Mucosa of rectum (tissue), 2 donors: ENCODE results near the gene MRPS5.

Experiments
- H3K27ac ChIP-seq, 2 donors: one replicate each; pipeline ENCODE4 v1.7.0; 2013; ENCODE audit warnings: inconsistent platforms in 2 of 2, low read depth in 2 of 2, low read length in 2 of 2
- H3K27me3 ChIP-seq, 2 donors: one replicate each; pipeline ENCODE4 v1.7.0; 2013; ENCODE audit warnings: low read length in 2 of 2; ENCODE audit not compliant: control insufficient read depth in 2 of 2, insufficient read depth in 2 of 2
- H3K36me3 ChIP-seq, 2 donors: one replicate each; pipeline ENCODE4 v1.7.0; 2013; ENCODE audit warnings: low read length in 2 of 2; ENCODE audit not compliant: control insufficient read depth in 2 of 2, insufficient read depth in 2 of 2
- H3K4me1 ChIP-seq, 2 donors: one replicate each; pipeline ENCODE4 v1.7.0; 2013; ENCODE audit warnings: low read length in 2 of 2, mild to moderate bottlenecking in 1 of 2; ENCODE audit not compliant: control insufficient read depth in 2 of 2, insufficient read depth in 2 of 2
- H3K4me3 ChIP-seq, 2 donors: one replicate each; pipeline ENCODE4 v1.7.0; 2013; ENCODE audit warnings: low read length in 2 of 2
- H3K9ac ChIP-seq, 2 donors: one replicate each; pipeline ENCODE4 v1.7.0; 2013; ENCODE audit warnings: low read length in 2 of 2, low read depth in 1 of 2, mild to moderate bottlenecking in 1 of 2
- H3K9me3 ChIP-seq, 2 donors: one replicate each; pipeline ENCODE4 v1.7.0; 2013; ENCODE audit warnings: low read length in 2 of 2; ENCODE audit not compliant: control insufficient read depth in 2 of 2
- donor health status: healthy.
- donor health status: Normal muscosa, but diverticular disease.

Gene MRPS5

DNA sequence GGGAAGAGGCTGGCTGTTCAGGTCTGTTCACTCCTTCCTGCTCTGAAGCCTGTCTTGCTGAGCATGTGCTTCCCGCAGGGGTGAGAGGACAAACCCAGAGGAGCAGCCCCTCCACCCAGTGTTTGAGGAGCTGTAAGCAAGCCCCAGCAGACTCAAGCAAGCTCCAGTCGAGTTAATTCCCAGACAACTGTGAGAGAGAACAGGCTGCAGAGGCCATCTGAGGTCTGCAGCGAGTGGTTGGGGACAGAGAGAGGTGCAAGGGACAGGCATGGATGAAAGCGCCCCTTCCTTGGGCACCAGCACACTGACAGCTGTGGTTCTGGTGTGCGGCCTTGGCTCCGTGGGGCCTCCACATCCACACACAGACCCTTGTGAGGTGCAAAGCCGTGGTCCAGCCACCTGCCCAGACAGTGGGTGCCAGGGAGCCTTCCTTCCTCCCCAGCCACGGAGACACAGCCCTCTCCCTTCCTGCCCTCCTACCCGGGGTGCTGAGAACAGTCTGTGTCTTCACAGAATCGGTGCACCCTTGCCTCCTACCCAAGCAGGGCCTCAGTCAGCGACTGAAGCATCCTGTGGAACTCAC lies 59.9 kb downstream of the MRPS5 start:
- H3K27me3 ChIP-seq, result no peaks in the 10 kb centered on the region
- no peaks in the 10 kb centered on the region for H3K36me3 ChIP-seq
- no peak overlapping the region for H3K9ac ChIP-seq
- no peak overlapping the region for H3K4me3 ChIP-seq
- H3K9me3 ChIP-seq, result no peaks in the 10 kb centered on the region
- H3K27ac ChIP-seq, result no peak overlapping the region
- no peaks in the 10 kb centered on the region for H3K4me1 ChIP-seq

DNA sequence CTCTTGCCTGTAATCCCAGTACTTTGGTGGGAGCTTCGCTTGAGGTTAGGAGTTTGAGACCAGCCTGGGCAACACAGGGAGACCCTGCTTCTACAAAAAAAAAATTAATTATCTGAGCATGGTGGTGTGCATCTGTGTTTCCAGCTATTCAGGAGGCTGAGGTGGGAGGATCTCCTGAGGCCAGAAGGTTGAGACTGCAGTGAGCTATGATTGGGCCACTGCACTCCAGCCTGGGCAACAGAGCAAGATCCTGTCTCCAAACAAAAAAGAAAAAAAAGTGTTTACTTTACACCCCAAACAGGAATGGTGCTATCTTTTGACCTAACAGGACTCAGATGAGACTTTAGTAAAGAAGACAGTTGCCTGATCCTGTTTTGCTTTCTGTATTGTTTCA lies 60.5 kb downstream of the MRPS5 start:
- H3K9me3 ChIP-seq, result no peaks in the 10 kb centered on the region
- no peak overlapping the region for H3K27ac ChIP-seq
- H3K4me1 ChIP-seq, result no peaks in the 10 kb centered on the region
- H3K27me3 ChIP-seq, result no peaks in the 10 kb centered on the region
- H3K4me3 ChIP-seq, result no peak overlapping the region
- no peak overlapping the region for H3K9ac ChIP-seq
- no peaks in the 10 kb centered on the region for H3K36me3 ChIP-seq

DNA sequence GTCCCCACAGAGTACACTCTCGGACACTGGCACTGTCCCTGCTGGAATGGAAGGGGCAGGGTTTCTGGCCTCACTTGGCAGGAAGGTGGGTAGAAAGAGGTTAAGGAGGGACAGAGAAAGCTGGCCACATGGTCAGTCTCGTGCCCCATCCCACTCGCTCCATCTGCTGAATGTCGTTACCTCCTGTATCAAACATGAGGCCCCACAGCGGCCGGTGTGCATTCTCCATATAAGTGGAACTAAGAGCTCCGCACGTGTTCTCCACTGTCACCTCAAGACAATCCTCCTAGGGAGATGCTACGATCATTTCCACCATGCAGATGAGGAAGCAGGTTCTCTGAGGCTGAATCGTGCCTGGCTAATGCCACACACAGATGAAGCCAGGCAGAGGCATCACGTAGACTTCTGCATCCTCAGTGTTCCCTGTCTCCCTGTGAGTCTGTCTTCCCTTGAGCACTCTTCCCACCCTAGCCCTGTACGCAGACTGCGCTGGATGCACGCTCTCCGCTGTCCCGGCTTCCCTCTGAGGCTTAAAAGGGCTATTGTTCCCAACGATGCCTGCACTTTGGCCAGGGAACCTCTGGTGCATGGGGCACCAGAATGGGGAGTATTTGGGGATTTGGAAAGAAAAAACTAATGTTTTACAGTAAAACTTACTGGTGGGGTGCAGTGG lies 61.0 kb downstream of the MRPS5 start:
- Histone ChIP-seq H3K9ac (no peak overlapping the region), H3K4me1 (no peaks in the 10 kb centered on the region), H3K27me3 (peaks cover 3% of the 10 kb centered on the region in 2 donors), H3K27ac (no peak overlapping the region), H3K4me3 (no peak overlapping the region), H3K36me3 (no peaks in the 10 kb centered on the region), H3K9me3 (no peaks in the 10 kb centered on the region)

DNA sequence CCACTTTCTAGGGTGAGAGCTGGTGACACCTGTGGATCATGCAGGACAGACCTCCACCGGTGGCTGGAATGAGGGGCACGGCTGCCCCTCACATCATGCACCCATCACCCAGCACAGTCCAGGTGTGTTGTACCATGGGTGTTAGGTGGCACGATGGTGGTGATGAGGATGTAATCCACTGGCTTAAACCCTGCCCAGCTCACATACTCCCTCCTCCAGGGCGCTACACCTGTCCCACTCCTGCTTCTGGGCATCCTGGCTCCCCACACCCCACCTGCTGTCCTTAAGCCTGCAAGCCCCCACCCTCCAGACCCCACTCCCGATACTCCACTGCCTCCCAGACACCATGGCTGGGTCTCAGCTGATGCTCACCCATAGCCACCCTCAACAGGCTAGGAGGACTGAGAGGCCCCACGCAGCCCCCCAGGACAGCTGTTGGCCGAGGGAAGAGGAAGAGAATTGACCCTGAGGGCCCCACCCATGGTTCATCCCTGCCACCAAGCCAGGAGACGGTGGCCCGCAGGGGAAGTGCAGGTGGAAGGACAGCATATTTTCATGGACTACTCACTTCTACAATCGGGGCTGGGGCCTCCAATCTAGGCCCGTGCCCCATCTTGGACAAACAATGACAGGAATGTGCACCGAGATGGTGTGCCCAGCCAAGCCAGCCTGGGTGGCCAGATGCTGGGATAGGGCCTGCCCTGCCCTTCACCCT lies 61.8 kb downstream of the MRPS5 start:
- Histone ChIP-seq H3K27ac (no peak overlapping the region), H3K27me3 (peaks cover 3% of the 10 kb centered on the region in 2 donors), H3K4me3 (no peak overlapping the region), H3K9me3 (no peaks in the 10 kb centered on the region), H3K9ac (no peak overlapping the region), H3K4me1 (no peaks in the 10 kb centered on the region), H3K36me3 (no peaks in the 10 kb centered on the region)

DNA sequence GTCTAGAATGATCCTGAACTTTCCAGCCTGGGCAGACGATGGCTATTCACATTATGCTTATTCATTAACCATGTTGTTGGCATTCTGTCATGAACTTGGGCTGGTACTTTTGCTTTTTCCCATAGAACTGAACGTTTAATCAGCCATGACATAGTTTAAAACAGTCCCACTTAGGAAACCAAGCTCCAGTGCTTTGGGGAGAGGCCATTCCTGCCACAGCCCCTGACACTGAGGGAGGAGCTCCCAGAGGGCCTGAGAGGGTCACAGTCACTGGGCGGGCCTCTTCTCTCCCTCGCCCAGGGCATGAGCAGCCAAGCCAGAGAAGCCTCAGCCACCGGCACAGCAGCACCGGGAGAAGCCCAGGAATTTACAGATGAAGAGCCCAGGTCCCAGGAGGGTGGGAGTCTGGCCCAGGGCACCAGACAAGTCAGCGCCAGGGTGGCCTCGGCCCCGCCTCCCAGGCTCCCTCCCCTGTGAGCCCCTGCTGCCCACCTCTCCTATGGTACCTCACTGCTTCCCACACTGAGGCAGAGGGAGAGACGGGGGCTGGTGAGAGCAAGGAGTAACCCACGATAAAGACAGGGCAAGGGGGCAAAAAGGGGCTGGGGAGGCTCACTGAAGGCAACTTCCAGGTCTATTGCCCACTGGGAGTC lies 62.5 kb downstream of the MRPS5 start:
- Histone ChIP-seq H3K36me3 (no peaks in the 10 kb centered on the region), H3K4me3 (no peak overlapping the region), H3K9me3 (no peaks in the 10 kb centered on the region), H3K4me1 (no peaks in the 10 kb centered on the region), H3K27me3 (peaks cover 3% of the 10 kb centered on the region in 2 donors), H3K27ac (no peak overlapping the region), H3K9ac (no peak overlapping the region)

DNA sequence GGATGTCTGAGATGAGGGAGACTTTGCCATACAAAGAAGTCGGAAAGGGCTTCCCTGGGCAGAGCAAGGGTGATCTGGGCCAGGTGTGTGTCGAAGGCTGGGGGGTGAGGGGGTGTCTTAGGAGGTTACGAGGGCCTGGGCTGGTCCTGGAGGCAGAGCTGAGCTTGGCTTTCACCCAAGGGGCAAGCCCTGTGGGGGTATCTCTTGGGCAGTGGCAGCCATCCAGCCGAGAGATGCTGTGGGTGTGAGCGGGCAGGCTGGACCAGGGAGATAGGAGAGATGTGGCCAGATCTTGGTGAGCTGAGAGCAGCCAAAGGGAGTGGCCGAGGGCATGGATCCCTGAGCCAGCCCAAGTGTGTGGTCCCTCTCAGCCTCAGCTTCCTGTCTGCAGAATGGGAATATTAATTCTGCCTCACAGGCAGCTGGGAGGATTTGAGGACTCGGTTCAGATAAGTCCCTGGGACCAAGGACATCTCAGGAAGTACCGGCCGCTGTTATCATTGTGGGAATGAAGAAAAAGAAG lies 63.1 kb downstream of the MRPS5 start:
- no peak overlapping the region for H3K27ac ChIP-seq
- peaks cover 3 to 5% of the 10 kb centered on the region in 2 donors for H3K27me3 ChIP-seq
- H3K9me3 ChIP-seq, result no peaks in the 10 kb centered on the region
- no peak overlapping the region for H3K4me3 ChIP-seq
- no peaks in the 10 kb centered on the region for H3K4me1 ChIP-seq
- no peak overlapping the region for H3K9ac ChIP-seq
- no peaks in the 10 kb centered on the region for H3K36me3 ChIP-seq

DNA sequence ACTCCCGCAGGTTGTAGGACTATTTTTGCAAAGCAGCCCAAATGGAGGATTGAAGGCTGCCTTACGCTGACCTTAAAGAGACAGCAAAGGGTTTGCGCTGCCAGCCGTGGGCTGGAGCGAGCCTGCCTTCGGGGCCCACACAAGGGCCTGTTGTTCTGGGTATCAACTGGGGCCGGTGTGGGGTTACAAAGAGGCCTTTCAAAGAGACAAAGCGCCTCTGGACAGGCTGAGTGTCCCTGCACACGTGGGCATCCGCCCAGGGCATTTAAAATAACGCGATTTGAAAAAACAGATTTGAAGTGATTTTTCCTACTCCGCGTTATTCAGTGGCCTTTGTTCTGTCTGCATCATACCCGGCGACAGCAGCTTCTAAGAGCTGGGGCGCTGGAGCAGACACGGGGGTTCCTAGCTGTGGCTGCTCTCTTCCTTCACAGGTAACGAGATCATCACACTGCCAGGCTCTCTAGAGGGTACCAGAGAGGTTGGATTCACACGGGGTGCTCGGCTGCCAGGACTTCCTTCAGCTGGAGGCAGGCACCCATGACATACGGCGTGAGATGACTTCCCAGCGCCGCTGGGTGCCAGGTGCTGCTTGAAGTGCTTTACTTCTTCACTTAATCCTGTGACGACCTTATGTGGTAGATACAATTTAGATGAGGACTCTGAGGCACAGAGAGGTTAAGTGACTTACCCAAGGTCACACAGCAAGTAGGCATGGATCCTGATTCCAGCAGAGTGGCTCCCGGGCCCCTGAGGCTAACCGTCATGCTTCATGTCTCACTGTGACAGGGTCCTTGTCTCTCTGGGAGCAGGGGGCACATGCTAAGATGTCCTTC lies 63.9 kb downstream of the MRPS5 start:
- Histone ChIP-seq H3K4me1 (no peaks in the 10 kb centered on the region), H3K27ac (no peak overlapping the region), H3K27me3 (peaks cover 3 to 7% of the 10 kb centered on the region in 2 donors)

DNA sequence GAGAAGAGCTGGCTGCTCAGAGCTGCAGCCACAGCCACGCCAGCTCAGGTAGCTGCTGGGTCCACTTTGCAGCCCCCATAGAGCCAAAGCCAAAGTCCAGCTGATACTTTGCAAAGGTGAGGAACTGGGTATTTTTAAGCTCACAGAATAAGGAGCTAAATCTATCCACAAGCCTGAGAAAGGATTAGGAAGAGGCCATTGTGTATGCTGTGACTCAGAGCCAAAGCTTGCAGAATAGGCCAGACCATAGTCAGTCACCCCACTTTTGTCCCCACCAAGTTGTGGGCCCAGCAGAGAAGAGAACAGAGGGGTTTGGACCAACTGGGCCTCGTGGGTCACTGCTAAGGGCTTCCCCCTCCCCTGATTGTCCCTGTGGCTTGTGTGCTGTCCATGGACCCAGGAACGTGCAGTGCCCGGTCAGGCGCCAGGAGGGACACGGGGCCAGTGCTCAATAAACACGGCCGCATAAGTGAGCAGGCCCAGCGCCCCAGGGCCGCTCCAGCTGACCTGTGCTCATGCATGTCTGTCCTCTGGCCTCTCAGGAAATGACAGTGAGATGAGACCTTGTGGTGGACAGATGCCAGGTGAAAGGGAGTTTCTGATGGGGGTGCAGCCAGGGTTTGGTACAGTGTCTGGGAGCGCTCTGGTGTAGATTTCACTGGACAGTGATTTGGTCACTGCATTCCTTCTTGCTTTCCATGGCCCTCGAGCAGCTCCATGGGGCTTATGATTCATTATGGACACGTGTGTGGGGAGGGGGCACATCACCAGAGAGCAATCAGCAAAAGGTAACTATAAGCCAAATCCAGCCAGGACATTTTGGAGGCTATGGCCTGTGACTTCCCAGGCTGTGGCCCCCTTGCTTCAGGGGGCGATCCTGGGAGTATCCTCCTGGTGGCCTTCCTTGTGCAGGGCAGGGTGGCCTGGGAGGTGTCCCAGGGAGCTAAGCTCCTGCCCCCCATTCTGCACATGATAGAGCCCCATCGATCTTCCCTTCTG lies 64.8 kb downstream of the MRPS5 start:
- H3K9me3 ChIP-seq, result no peaks in the 10 kb centered on the region
- no peaks in the 10 kb centered on the region for H3K4me1 ChIP-seq
- no peak overlapping the region for H3K4me3 ChIP-seq
- no peaks in the 10 kb centered on the region for H3K36me3 ChIP-seq
- no peak overlapping the region for H3K9ac ChIP-seq
- H3K27ac ChIP-seq, result no peak overlapping the region
- peaks cover 3 to 7% of the 10 kb centered on the region in 2 donors for H3K27me3 ChIP-seq

More for the DNA sequence above, 63.9 kb downstream of the MRPS5 start:
- Histone ChIP-seq H3K9me3 (no peaks in the 10 kb centered on the region), H3K36me3 (no peaks in the 10 kb centered on the region), H3K4me3 (no peak overlapping the region), H3K9ac (no peak overlapping the region)

DNA sequence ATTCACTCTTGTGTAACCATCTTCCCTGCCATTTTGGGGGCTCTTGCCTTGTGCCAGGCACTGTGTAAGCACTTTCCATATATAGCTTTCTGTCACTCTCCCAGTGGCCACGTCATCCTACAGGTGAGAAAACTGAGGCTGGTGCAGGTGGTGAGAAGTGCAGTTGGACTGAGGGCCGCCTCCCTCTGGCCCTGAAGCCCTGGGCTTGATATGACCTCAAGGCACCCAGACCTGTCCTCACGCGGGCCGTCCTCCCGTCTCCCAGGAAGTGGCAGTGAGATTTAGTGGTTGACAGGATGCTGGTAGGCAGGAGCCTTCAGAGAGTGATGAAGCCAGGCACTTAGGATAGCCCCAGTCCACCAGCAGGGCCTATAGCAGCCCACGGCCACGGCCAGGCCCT lies 65.6 kb downstream of the MRPS5 start:
- H3K27me3 ChIP-seq, result peaks cover 3 to 7% of the 10 kb centered on the region in 2 donors
- H3K4me1 ChIP-seq, result no peaks in the 10 kb centered on the region
- no peak overlapping the region for H3K4me3 ChIP-seq
- no peaks in the 10 kb centered on the region for H3K9me3 ChIP-seq
- H3K36me3 ChIP-seq, result no peaks in the 10 kb centered on the region
- H3K9ac ChIP-seq, result no peak overlapping the region
- no peak overlapping the region for H3K27ac ChIP-seq
